ENCODE results near the gene WNT16.

Gene WNT16, protein sequence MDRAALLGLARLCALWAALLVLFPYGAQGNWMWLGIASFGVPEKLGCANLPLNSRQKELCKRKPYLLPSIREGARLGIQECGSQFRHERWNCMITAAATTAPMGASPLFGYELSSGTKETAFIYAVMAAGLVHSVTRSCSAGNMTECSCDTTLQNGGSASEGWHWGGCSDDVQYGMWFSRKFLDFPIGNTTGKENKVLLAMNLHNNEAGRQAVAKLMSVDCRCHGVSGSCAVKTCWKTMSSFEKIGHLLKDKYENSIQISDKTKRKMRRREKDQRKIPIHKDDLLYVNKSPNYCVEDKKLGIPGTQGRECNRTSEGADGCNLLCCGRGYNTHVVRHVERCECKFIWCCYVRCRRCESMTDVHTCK

DNA sequence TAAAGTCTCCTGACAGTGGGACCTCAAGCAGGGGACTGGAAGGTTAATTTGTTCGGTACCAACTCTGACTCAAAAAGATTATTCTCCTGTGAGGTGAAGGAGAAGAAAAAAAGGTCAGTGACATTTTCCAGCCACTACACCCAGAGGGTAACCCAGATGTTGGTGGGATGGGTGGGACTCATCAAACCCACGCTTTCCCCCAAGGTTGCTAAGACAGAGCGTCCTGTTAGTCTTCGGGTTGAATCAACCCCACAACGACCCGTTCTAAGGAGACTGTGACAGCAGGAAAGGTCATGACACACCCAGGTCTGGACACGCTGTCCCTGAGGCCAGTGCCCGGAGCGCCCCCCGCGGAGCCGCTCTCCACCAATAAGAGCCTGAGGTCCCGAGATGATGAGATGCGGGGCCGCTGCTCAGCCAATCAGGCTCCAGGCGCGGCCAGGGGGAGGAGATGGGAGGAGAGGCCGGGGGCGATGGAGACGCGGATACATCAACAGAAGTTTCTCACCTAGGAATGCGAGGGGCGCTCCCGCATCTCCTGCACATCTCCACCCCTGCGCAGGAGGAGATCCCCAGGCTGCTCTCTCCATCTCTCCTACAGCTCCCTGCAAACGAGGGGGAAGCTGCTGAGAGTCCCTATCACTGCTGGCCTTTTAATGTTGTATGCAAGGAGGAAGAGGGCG lies at the start of gene WNT16:
WNT16 (plus strand) TSS at position 493 of the 683 bp plus-strand sequence. CDS start 293 bp downstream, outside the sequence.
- TF ChIP-seq EZH2phosphoT487 (IDR thresholded peaks at IDR 0.05; ENCODE audit: low read depth): no peak
- TF ChIP-seq, protein P1, sequence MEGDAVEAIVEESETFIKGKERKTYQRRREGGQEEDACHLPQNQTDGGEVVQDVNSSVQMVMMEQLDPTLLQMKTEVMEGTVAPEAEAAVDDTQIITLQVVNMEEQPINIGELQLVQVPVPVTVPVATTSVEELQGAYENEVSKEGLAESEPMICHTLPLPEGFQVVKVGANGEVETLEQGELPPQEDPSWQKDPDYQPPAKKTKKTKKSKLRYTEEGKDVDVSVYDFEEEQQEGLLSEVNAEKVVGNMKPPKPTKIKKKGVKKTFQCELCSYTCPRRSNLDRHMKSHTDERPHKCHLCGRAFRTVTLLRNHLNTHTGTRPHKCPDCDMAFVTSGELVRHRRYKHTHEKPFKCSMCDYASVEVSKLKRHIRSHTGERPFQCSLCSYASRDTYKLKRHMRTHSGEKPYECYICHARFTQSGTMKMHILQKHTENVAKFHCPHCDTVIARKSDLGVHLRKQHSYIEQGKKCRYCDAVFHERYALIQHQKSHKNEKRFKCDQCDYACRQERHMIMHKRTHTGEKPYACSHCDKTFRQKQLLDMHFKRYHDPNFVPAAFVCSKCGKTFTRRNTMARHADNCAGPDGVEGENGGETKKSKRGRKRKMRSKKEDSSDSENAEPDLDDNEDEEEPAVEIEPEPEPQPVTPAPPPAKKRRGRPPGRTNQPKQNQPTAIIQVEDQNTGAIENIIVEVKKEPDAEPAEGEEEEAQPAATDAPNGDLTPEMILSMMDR (IDR thresholded peaks at IDR 0.05; ENCODE audit: low read depth, low read length): no peak
- H3K36me3 ChIP-seq (replicated peaks; ENCODE audit: low read depth, low read length): no peaks in the 10 kb centered on the region
- peak within 1 kb of the TSS; percentile 81 for H3K4me3 ChIP-seq (ENCODE audit: low read length)
- peak within 1 kb of the TSS; percentile 89 for H2AFZ ChIP-seq (ENCODE audit: low read depth, low read length)
- peak within 1 kb of the TSS; percentile 48 for H3K9ac ChIP-seq (ENCODE audit: low read length)
- H4K20me1 ChIP-seq (ENCODE audit: insufficient read depth, low read length): no peaks in the 10 kb centered on the region
- H3K27me3 ChIP-seq (ENCODE audit: low read depth, low read length): peaks cover 31% of the 10 kb centered on the region
- no peaks in the 10 kb centered on the region for H3K4me1 ChIP-seq (ENCODE audit: low read length)
- H3K27ac ChIP-seq (ENCODE audit: low read length): no peak within 1 kb of the TSS
- peak within 1 kb of the TSS; percentile 99 for H3K4me2 ChIP-seq (ENCODE audit: low read length)
- H3K79me2 ChIP-seq (ENCODE audit: low read length): no peaks in the 10 kb centered on the region
- no peaks in the 10 kb centered on the region for H3K9me3 ChIP-seq (ENCODE audit: insufficient read depth, low read length)

DNA sequence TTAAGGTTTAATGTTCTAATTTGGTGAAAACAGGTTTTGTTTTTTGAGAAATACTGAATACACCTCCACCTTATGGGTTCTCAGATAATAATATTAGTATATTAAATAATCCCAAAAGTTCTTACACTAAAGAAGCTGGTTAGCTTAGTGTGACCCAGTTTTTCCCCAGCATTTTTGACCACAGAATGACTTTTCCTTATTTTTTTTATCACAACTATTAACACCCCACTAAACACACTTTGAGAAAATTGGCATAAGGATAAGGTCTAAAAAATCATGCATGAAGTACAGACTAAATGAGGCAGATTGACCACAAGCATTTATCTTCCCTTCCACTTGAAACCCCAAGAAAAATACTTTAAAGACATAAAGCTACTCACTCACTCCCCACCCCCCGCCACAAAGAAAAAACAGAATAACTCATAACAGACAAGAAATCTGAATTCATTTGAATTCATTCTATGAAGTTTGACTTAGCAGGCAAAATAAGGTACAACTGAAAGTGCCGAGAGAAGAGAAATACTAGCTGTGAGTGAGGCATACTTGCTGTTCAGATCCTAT lies 49.7 kb upstream of the WNT16 start:
- H3K9ac ChIP-seq (ENCODE audit: low read length): peak overlapping the region; percentile 23; the same call in 1 of the 2 replicates
- H3K79me2 ChIP-seq (ENCODE audit: low read length): no peaks in the 10 kb centered on the region
- no peaks in the 10 kb centered on the region for H4K20me1 ChIP-seq (ENCODE audit: insufficient read depth, low read length)
- H3K9me3 ChIP-seq (ENCODE audit: insufficient read depth, low read length): 0 out of 2 replicates have a peak, but pooled peaks cover 3% of the 10 kb centered on the region
- TF ChIP-seq, protein P1 (IDR thresholded peaks at IDR 0.05; ENCODE audit: low read depth, low read length): no peak
- no peak for TF ChIP-seq EZH2phosphoT487 (IDR thresholded peaks at IDR 0.05; ENCODE audit: low read depth)
- peaks cover 39% of the 10 kb centered on the region for H3K4me1 ChIP-seq (ENCODE audit: low read length)
- H3K4me2 ChIP-seq (ENCODE audit: low read length): peak overlapping the region; percentile 91
- peak overlapping the region; percentile 49 for H3K4me3 ChIP-seq (ENCODE audit: low read length)
- no peak overlapping the region for H2AFZ ChIP-seq (ENCODE audit: low read depth, low read length)
- H3K27ac ChIP-seq (ENCODE audit: low read length): peak overlapping the region; percentile 77
- H3K36me3 ChIP-seq (replicated peaks; ENCODE audit: low read depth, low read length): peaks cover 2% of the 10 kb centered on the region
- peaks cover 31% of the 10 kb centered on the region for H3K27me3 ChIP-seq (ENCODE audit: low read depth, low read length)

DNA sequence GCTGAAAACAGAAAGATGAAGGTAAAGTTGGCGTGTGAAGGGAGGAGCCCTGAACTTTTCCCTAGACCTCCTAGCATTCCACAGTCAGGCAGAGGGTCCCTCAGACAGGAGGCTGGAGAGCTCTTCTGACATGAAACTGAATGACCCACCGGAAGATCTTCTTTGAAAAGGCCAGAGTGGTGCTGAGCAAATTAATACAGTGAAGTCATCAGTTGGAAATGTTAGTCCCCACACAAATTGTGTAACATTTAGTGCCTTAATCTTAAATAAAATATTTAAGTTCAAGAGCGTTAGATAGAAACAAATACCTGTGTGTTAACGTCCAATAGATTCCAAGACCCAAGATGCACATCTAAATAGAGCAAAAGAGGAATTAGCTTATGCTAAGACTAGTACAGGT lies 49.0 kb upstream of the WNT16 start:
- Histone ChIP-seq H3K4me3 (ENCODE audit: low read length) (peak overlapping the region; percentile 49), H3K4me1 (ENCODE audit: low read length) (peaks cover 39% of the 10 kb centered on the region), H3K36me3 (replicated peaks; ENCODE audit: low read depth, low read length) (peaks cover 2% of the 10 kb centered on the region), H3K79me2 (ENCODE audit: low read length) (no peaks in the 10 kb centered on the region), H3K27me3 (ENCODE audit: low read depth, low read length) (peaks cover 26% of the 10 kb centered on the region; the same call in 1 of the 2 replicates), H3K27ac (ENCODE audit: low read length) (peak overlapping the region; percentile 77; the same call in 1 of the 2 replicates), H2AFZ (ENCODE audit: low read depth, low read length) (no peak overlapping the region), H3K4me2 (ENCODE audit: low read length) (peak overlapping the region; percentile 91), H3K9ac (ENCODE audit: low read length) (peak overlapping the region; percentile 23; the same call in 1 of the 2 replicates), H3K9me3 (ENCODE audit: insufficient read depth, low read length) (0 out of 2 replicates have a peak, but pooled peaks cover 3% of the 10 kb centered on the region), H4K20me1 (ENCODE audit: insufficient read depth, low read length) (no peaks in the 10 kb centered on the region)
- TF ChIP-seq, protein P1 (IDR thresholded peaks at IDR 0.05; ENCODE audit: low read depth, low read length): no peak
- no peak for TF ChIP-seq EZH2phosphoT487 (IDR thresholded peaks at IDR 0.05; ENCODE audit: low read depth)

DNA sequence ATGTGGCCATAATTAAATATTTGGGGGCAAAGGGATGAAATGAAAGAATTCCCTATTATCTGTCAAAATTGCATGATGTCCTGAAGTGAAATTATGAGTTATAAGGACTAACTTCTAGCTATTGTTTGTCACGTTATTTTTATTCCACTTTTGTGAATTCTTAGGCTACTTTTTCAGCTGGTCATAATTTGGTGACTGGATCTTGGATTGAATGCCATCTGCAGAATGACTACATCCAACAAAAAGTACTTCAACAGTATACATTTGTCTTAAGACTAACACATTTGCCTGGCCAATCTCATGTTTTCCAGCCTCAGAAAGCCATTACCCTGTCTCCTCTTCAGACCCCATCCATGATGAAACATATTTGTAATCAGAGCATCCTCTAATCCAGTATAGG lies 48.1 kb upstream of the WNT16 start:
- H3K4me1 ChIP-seq (ENCODE audit: low read length): peaks cover 39% of the 10 kb centered on the region
- H3K9ac ChIP-seq (ENCODE audit: low read length): no peak overlapping the region
- H3K9me3 ChIP-seq (ENCODE audit: insufficient read depth, low read length): 0 out of 2 replicates have a peak, but pooled peaks cover 3% of the 10 kb centered on the region
- H3K4me2 ChIP-seq (ENCODE audit: low read length): no peak overlapping the region
- no peak overlapping the region for H3K4me3 ChIP-seq (ENCODE audit: low read length)
- no peaks in the 10 kb centered on the region for H4K20me1 ChIP-seq (ENCODE audit: insufficient read depth, low read length)
- TF ChIP-seq, protein P1 (IDR thresholded peaks at IDR 0.05; ENCODE audit: low read depth, low read length): no peak
- TF ChIP-seq EZH2phosphoT487 (IDR thresholded peaks at IDR 0.05; ENCODE audit: low read depth): no peak
- peaks cover 2% of the 10 kb centered on the region for H3K36me3 ChIP-seq (replicated peaks; ENCODE audit: low read depth, low read length)
- H3K27me3 ChIP-seq (ENCODE audit: low read depth, low read length): peaks cover 20% of the 10 kb centered on the region; the same call in 1 of the 2 replicates
- no peak overlapping the region for H3K27ac ChIP-seq (ENCODE audit: low read length)
- H3K79me2 ChIP-seq (ENCODE audit: low read length): no peaks in the 10 kb centered on the region
- H2AFZ ChIP-seq (ENCODE audit: low read depth, low read length): no peak overlapping the region

All from OCI-LY3 (cell line).